GM12873 (cell line): ENCODE measurements around the gene SPATA1.

Experiments
- TF ChIP-seq, protein P1 (sequence below): IDR thresholded peaks from 2 replicates; pipeline ENCODE4 v1.5.1; 2012; ENCODE audit warnings: low read depth, mild to moderate bottlenecking, moderate library complexity, low read length, control low read depth; ENCODE audit not compliant: insufficient read depth; ENCODE audit errors: missing control alignments

SPATA1 gene

DNA sequence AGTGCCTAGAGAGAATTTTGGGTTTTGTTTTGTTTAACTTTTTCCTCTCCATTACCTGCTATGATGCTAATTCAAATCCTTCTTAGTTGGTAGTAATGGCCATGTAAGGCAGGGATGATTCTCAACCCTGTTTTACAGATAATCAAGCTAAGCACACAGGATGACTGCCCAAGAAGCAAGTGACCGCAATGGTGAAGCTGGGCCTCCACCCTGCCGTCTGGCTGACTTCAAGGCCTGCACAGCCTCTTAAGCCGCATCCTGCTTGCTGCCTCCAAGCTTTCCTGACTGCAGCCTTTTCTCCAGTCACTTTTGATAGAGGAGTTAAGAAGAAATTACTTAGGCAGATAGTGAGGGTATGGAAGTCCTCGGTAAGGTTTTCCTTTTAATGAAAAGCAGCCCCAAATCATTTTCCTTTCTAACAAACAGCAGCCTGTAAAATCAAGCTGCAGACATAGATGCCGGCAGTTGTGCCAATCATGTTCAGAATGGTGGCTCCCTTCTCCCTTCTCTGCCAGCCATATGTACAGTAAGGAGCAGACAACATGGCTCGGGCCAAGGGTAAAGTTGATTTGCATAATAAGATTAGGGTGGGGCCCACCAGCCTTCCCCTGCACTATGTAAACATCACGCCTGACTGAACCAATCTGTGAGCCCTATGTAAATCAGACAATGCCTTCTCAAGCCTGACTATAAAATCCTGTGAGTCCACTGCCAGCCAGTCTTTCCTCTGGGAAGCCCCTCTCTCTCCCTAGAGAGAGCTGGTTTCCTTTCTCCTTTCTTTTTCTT is 76.8 kb downstream of the SPATA1 start:
- TF ChIP-seq, protein P1, sequence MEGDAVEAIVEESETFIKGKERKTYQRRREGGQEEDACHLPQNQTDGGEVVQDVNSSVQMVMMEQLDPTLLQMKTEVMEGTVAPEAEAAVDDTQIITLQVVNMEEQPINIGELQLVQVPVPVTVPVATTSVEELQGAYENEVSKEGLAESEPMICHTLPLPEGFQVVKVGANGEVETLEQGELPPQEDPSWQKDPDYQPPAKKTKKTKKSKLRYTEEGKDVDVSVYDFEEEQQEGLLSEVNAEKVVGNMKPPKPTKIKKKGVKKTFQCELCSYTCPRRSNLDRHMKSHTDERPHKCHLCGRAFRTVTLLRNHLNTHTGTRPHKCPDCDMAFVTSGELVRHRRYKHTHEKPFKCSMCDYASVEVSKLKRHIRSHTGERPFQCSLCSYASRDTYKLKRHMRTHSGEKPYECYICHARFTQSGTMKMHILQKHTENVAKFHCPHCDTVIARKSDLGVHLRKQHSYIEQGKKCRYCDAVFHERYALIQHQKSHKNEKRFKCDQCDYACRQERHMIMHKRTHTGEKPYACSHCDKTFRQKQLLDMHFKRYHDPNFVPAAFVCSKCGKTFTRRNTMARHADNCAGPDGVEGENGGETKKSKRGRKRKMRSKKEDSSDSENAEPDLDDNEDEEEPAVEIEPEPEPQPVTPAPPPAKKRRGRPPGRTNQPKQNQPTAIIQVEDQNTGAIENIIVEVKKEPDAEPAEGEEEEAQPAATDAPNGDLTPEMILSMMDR: no peak

- TF ChIP-seq, protein P1: no peak
Observed at GRCh38 chr1:84583648-84584047, 77.5 kb downstream of the SPATA1 start.

- TF ChIP-seq, protein P1: no peak
Observed at GRCh38 chr1:84584126-84584525, 77.9 kb downstream of the SPATA1 start.

GRCh38 chr1:84585803-84586202 is 79.6 kb downstream of the SPATA1 start:
- TF ChIP-seq, protein P1: no peak

- TF ChIP-seq, protein P1: no peak
Observed at GRCh38 chr1:84587099-84587498, 80.9 kb downstream of the SPATA1 start.

DNA sequence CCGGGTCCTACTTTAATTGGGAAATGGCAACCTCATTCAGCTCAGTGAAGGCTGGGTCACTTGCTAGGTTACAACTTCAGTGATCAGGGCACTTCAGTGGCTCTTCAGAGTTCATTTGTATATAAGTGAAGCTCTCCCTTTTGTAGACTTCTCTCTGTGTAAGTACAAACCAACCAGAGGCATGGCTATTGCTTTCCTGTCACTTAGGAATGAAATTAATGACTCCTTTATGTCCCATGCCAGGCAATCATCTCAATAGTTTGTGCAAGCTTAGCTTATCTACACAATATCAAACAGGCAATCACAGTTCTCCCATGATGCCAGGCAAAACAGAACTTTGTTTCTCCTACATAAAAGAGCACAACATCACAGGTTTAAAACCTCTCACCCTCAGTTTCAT is 90.8 kb downstream of the SPATA1 start:
- TF ChIP-seq, protein P1: no peak

- TF ChIP-seq, protein P1: no peak
Observed at GRCh38 chr1:84598418-84598817, 92.2 kb downstream of the SPATA1 start.
